Neural cell (in vitro differentiated cells): ENCODE measurements around the gene PMM2. TPM values are rescaled to one million over a fixed set of nuclear protein-coding genes. Genes with fewer than 3 reads are reported as not detected.

Source experiments
- H2AFZ ChIP-seq: fragments of 200-600, 300-800 bp; sonication (generic), shearing (Covaris generic); 2 replicates; pipeline ENCODE4 v1.6.0; 2014; ENCODE audit warnings: low read depth, mild to moderate bottlenecking, antibody characterized with exemption, low read length, moderate library complexity
- H3F3A ChIP-seq: fragments of 200-600 bp; shearing (Covaris generic); 2 replicates; pipeline ENCODE4 v1.6.1; 2016; ENCODE audit warnings: mild to moderate bottlenecking, moderate library complexity, mixed read lengths, antibody characterized with exemption, low read length; ENCODE audit not compliant: insufficient read depth, poor library complexity, severe bottlenecking
- H3K27ac ChIP-seq: fragments of 200-600, 300-800 bp; sonication (generic), shearing (Covaris generic); 2 replicates; pipeline ENCODE4 v1.5.1; 2014; ENCODE audit warnings: mild to moderate bottlenecking, low read length, moderate library complexity
- H3K27me3 ChIP-seq: fragments of 300-800, 200-600 bp; sonication (generic), shearing (Covaris generic); 2 replicates; pipeline ENCODE4 v1.6.0; 2014; ENCODE audit warnings: mild to moderate bottlenecking, low read depth, low read length, moderate library complexity; ENCODE audit not compliant: insufficient read depth
- H3K36me3 ChIP-seq: fragments of 300-800, 200-600 bp; sonication (generic), shearing (Covaris generic); 2 replicates; pipeline ENCODE4 v1.5.1; 2014; ENCODE audit warnings: mild to moderate bottlenecking, antibody characterized with exemption, low read length, moderate library complexity; ENCODE audit not compliant: insufficient read depth
- H3K4me2 ChIP-seq: fragments of 300-800, 200-600 bp; sonication (generic), shearing (Covaris generic); 2 replicates; pipeline ENCODE4 v1.6.0; 2014; ENCODE audit warnings: mild to moderate bottlenecking, low read length
- H3K4me3 ChIP-seq: fragments of 300-800, 200-600 bp; sonication (generic), shearing (Covaris generic); 2 replicates; pipeline ENCODE4 v1.5.1; 2014; ENCODE audit warnings: mild to moderate bottlenecking, low read length, moderate library complexity
- H3K79me2 ChIP-seq: fragments of 200-600 bp; shearing (Covaris generic); replicated peaks from 2 replicates; pipeline ENCODE4 v1.6.0; 2014; ENCODE audit warnings: mild to moderate bottlenecking, low read length, moderate library complexity; ENCODE audit not compliant: insufficient read depth
- H3K9ac ChIP-seq: fragments of 300-800, 200-600 bp; sonication (generic), shearing (Covaris generic); 2 replicates; pipeline ENCODE4 v1.6.1; 2016; ENCODE audit warnings: mild to moderate bottlenecking, low read length, mixed read lengths
- H3K9me2 ChIP-seq: fragments of 200-600 bp; shearing (Covaris generic); 2 replicates; pipeline ENCODE4 v1.6.1; 2016; ENCODE audit warnings: mild to moderate bottlenecking, low read length, mixed read lengths; ENCODE audit not compliant: insufficient read depth
- H3K9me3 ChIP-seq: fragments of 200-600, 300-800 bp; sonication (generic), shearing (Covaris generic); 2 replicates; pipeline ENCODE4 v1.6.1; 2016; ENCODE audit warnings: mild to moderate bottlenecking, mixed run types, low read length, moderate library complexity, mixed read lengths
- H4K20me1 ChIP-seq: fragments of 200-600 bp; shearing (Covaris generic); 2 replicates; pipeline ENCODE4 v1.6.1; 2016; ENCODE audit warnings: mild to moderate bottlenecking, mixed run types; ENCODE audit not compliant: insufficient read depth
- CTCF ChIP-seq: fragments of 450-650 bp; IDR thresholded peaks from 2 replicates; pipeline ENCODE4 v1.5.1; 2014; ENCODE audit warnings: antibody characterized with exemption, mild to moderate bottlenecking, moderate library complexity; ENCODE audit not compliant: poor library complexity, severe bottlenecking
- EP300 ChIP-seq: fragments of 450-650 bp; conservative IDR thresholded peaks from 2 replicates; pipeline ENCODE4 v1.6.1; 2014; ENCODE audit warnings: antibody characterized with exemption, mild to moderate bottlenecking, moderate library complexity; ENCODE audit not compliant: poor library complexity, severe bottlenecking
- EZH2 ChIP-seq: fragments of 200-600, 300-800 bp; shearing (Covaris generic), sonication (generic); IDR thresholded peaks from 2 replicates; pipeline ENCODE4 v1.6.1; 2014; ENCODE audit warnings: antibody characterized with exemption, low read length, borderline replicate concordance, mild to moderate bottlenecking; ENCODE audit not compliant: insufficient read depth, poor library complexity, severe bottlenecking
- MXI1 ChIP-seq: fragments of 450-650 bp; conservative IDR thresholded peaks from 2 replicates; pipeline ENCODE4 v1.6.1; 2014; ENCODE audit warnings: antibody characterized with exemption, mild to moderate bottlenecking; ENCODE audit not compliant: poor library complexity, severe bottlenecking
- POLR2AphosphoS5 ChIP-seq: IDR thresholded peaks from 2 replicates; pipeline ENCODE4 v1.6.1; 2012
- RAD21 ChIP-seq: fragments of 450-650 bp; conservative IDR thresholded peaks from 2 replicates; pipeline ENCODE4 v1.6.1; 2014; ENCODE audit warnings: antibody characterized with exemption, mild to moderate bottlenecking, moderate library complexity
- REST ChIP-seq: IDR thresholded peaks from 2 replicates; pipeline ENCODE4 v1.6.1; 2012; ENCODE audit warnings: borderline replicate concordance
- SMC3 ChIP-seq: fragments of 450-650 bp; conservative IDR thresholded peaks from 2 replicates; pipeline ENCODE4 v1.6.1; 2014; ENCODE audit warnings: antibody characterized with exemption, mild to moderate bottlenecking, moderate library complexity; ENCODE audit not compliant: poor library complexity
- TAF1 ChIP-seq: IDR thresholded peaks from 2 replicates; pipeline ENCODE4 v1.6.1; 2012; ENCODE audit warnings: low read depth
- polyA plus RNA-seq: library from polyadenylated mRNA; depleted of rRNA; stranded (reverse); fragments of >200 nt; gene quantifications from 2 replicates; pipeline ENCODE4 v1.2.3, GENCODE V29; 2014

PMM2 gene
- polyA plus RNA-seq, 1 donor from 2014 or later = 20.2 TPM

- no peak overlapping the region for H3K4me2 ChIP-seq
- no peak overlapping the region for H3K27ac ChIP-seq
- no peaks in the 10 kb centered on the region for H3F3A ChIP-seq
- no peak overlapping the region for H3K4me3 ChIP-seq
- H3K36me3 ChIP-seq = no peaks in the 10 kb centered on the region
- TF ChIP-seq EZH2 (no peak), MXI1 (no peak)
- H3K9me3 ChIP-seq = no peaks in the 10 kb centered on the region
- H3K79me2 ChIP-seq = peaks cover 73% of the 10 kb centered on the region
- H3K9ac ChIP-seq = no peak overlapping the region
- no peaks in the 10 kb centered on the region for H3K9me2 ChIP-seq
- H4K20me1 ChIP-seq = peaks cover 3% of the 10 kb centered on the region
- H2AFZ ChIP-seq = no peak overlapping the region
- no peaks in the 10 kb centered on the region for H3K27me3 ChIP-seq
Observed at GRCh38 chr16:8864480-8865110, 67.0 kb downstream of the PMM2 start.

GRCh38 chr16:8865145-8865882 lies 67.7 kb downstream of the PMM2 start:
- TF ChIP-seq RAD21 (no peak), POLR2AphosphoS5 (no peak), EP300 (no peak), MXI1 (no peak), REST (no peak), EZH2 (no peak), TAF1 (no peak), CTCF (no peak), SMC3 (no peak)
- H3K9me2 ChIP-seq = no peaks in the 10 kb centered on the region
- H3K4me3 ChIP-seq = peak overlapping the region; percentile 80
- H3K79me2 ChIP-seq = peaks cover 73% of the 10 kb centered on the region
- H3K27ac ChIP-seq = no peak overlapping the region
- no peaks in the 10 kb centered on the region for H3K27me3 ChIP-seq
- no peaks in the 10 kb centered on the region for H3F3A ChIP-seq
- H2AFZ ChIP-seq = no peak overlapping the region
- H3K9me3 ChIP-seq = no peaks in the 10 kb centered on the region
- H3K36me3 ChIP-seq = no peaks in the 10 kb centered on the region
- H4K20me1 ChIP-seq = peaks cover 3% of the 10 kb centered on the region
- H3K4me2 ChIP-seq = no peak overlapping the region
- H3K9ac ChIP-seq = no peak overlapping the region
